HG03439 (cell line): Measurements from ENCODE around the gene LDHD.
"Not testable (repeated sequence)": the region's sequence is repeated elsewhere in the genome, so short reads cannot be mapped to it uniquely, and the experiment has no call there.

Experiments
- ATAC-seq: cut with Tn5 transposase; IDR thresholded peaks from one replicate; pipeline ENCODE4 v1.9.1; 2021; ENCODE audit warnings: mild to moderate bottlenecking, moderate library complexity; ENCODE audit not compliant: unreplicated experiment

LDHD gene

GRCh38 chr16:75116081-75116910, at the start of gene LDHD:
LDHD (minus strand) TSS chr16:75116780; CDS start chr16:75116720, 60 bp downstream.
- ATAC-seq = no peak

GRCh38 chr16:75160386-75160785, 43.8 kb upstream of the LDHD start:
- ATAC-seq = no peak

- ATAC-seq = no peak
These were observed 36.1 kb upstream of the LDHD start for GRCh38 chr16:75152635-75153034.

DNA sequence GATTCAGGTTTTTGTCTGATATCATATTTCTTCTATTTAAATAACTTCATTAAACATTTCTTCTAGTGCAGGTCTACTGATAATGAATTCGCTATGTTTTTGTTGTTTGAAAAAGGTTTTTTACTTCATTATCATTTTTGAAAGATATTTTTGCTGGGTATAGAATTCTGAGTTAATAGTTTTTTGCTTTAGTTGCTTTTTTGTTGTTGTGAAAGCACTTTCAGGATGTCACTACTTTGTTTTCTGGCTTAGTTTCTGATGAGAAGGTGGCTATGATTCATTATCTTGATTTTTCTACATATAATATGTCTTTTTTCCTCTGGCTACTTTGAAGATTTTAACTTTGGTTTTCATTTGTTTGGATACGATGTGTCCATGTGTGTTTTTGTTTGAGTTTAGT, 35.2 kb upstream of the LDHD start:
- no peak for ATAC-seq

GRCh38 chr16:75148311-75149195, 32.0 kb upstream of the LDHD start, which contains the start of gene ZFP1:
ZFP1 (plus strand) TSS chr16:75148524; CDS start chr16:75152952, 4,428 bp downstream.
- peak; percentile 87 for ATAC-seq

GRCh38 chr16:75147968-75148310, 31.4 kb upstream of the LDHD start:
- no peak for ATAC-seq

DNA sequence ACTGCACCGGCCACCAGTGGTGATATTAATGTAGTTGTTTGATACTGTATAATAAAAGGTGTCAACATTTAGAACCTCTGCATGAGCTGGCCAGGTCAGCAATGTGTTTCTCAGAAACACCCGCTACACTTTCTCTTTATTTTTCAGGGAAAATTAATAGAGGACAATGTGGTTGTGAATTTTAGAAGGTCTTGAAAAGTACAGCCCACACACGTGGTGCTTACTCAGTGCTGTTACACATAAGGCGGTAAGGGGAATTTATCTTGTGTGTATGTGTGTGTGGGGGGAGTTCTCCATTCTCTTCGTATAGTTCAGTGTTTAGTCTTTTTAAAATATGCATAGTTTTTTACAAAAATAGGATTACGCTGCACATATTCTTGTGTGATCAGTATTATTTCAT, 27.4 kb upstream of the LDHD start:
- ATAC-seq = no peak

DNA sequence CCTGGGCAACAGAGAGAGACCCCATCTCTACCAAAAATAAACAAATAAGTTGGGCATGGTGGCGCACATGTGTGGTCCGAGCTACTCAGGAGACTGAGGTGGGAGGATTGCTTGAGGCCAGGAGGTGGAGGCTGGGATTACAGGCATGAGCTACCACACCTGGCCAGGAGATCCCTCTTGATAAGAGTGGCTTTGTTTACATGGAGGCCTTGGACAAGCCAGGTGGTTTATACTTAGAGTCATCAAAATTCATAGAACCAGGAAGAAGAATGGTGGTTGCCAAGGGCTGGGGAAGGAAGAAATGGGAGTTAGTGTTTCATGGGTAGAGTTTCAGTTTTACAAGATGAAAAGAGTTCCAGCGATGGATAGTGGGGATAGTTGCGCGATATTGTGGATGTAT, 22.9 kb upstream of the LDHD start:
- ATAC-seq = no peak

- ATAC-seq = no peak
These were observed 22.1 kb upstream of the LDHD start for GRCh38 chr16:75138636-75139035.

- no peak for ATAC-seq
These were observed 21.7 kb upstream of the LDHD start for GRCh38 chr16:75138233-75138632.

GRCh38 chr16:75131081-75131480, 14.5 kb upstream of the LDHD start:
- ATAC-seq = no peak

GRCh38 chr16:75130150-75130771, 13.7 kb upstream of the LDHD start:
- no peak for ATAC-seq

- ATAC-seq = not testable (repeated sequence)
These were observed 13.0 kb upstream of the LDHD start for GRCh38 chr16:75129421-75130149.

DNA sequence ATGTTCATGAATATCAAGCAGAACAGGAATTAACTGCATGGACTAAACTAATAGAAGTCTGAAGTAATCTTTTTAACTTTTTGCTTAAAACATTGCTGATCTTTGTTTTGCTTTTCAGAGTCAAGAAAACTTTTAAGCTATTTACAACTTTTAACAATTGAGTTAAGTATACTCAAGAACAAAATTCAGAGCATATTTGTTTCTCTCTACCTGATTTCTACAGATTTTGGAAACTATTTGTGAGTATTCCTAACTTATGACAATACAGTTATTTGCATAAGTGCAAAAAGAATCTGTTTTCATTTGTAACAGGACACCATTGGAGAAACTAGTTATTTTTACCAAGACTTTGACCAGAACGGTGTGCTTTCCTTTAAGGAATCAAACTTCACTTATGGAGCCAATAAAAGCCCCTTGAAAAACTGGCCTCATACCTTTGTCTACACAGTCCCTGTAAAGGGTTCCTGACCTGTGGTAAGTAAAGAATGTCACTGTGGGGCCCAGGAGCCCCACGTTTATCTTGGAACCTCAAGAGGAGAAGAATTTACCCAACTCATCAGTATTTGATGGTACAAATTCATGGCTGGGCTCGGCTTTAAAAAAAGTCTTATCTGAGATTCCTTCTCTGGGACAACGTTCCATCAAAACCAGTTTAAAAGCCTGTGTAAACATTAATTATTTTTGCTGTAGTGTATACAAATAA, 11.3 kb upstream of the LDHD start:
- no peak for ATAC-seq

DNA sequence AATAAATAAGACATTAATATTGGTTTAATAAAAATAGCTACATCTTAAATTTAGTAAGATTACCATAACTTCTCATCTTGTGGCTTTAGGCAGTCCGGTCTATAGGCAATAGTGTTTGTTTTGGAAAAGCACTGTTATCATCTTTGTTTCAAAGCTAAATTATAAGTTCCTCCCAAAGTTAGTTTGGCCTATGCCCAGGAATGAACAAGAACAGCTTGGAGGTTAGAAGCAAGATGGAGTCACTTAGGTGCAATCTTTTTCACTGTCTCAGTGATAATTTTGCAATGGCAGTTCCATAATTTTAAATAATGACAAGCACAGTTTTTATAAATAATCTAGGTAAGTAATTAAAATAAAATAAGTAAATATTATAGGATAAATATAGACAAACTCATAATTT, 6.0 kb upstream of the LDHD start:
- no peak for ATAC-seq

GRCh38 chr16:75121949-75122568, 5.5 kb upstream of the LDHD start:
- ATAC-seq = no peak

GRCh38 chr16:75120253-75120652, 3.7 kb upstream of the LDHD start:
- no peak for ATAC-seq

DNA sequence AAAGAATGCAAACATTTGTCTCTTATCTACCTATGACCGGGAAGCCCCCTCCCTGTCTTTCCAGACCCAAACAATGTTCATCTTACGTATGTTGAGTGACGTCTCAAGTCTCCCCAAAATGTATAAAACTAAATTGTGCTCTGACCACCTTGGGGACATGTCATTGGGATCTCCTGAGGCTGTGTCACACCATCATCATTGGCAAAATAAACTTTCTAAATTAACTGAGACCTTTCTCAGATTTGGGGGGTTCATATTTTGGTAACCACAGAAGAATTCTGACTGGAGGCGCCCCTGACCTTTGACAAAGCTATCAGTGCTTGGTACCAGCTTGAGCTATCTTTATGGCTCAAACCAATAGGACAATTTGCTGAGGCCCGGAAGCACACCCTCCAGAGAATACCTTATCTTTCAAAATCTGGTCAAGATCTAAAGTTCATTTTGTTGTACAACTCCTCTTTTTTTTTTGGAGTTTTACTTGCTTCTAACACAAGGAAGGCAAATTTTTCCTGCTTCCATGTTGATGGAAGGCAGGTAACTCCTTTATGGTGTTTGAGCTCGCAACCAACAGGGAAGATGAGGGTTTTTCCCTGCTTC, 2.5 kb upstream of the LDHD start:
- ATAC-seq = no peak

GRCh38 chr16:75116911-75117245, 298 bp upstream of the LDHD start:
- ATAC-seq = no peak
